HUES64 (cell line): Measurements from ENCODE around the gene LARP4.
"Not testable (repeated sequence)": the region's sequence is repeated elsewhere in the genome, so short reads cannot be mapped to it uniquely, and the experiment has no call there.

ENCODE experiments used
- H3K27ac ChIP-seq: 2 replicates; pipeline ENCODE4 v1.7.0; 2013; ENCODE audit warnings: low read depth, low read length, inconsistent platforms
- H3K27me3 ChIP-seq: 2 replicates; pipeline ENCODE4 v1.6.1; 2013; ENCODE audit warnings: mild to moderate bottlenecking, low read length; ENCODE audit not compliant: insufficient read depth
- H3K36me3 ChIP-seq: 2 replicates; pipeline ENCODE4 v1.6.1; 2013; ENCODE audit warnings: mild to moderate bottlenecking, low read length; ENCODE audit not compliant: insufficient read depth
- H3K4me1 ChIP-seq: 2 replicates; pipeline ENCODE4 v1.6.1; 2013; ENCODE audit warnings: mild to moderate bottlenecking, low read length, moderate library complexity; ENCODE audit not compliant: insufficient read depth
- H3K4me3 ChIP-seq: 2 replicates; pipeline ENCODE4 v1.5.1; 2013; ENCODE audit warnings: mild to moderate bottlenecking, low read length, moderate library complexity
- H3K9ac ChIP-seq: 2 replicates; pipeline ENCODE4 v1.6.1; 2013; ENCODE audit warnings: mild to moderate bottlenecking, low read depth, low read length
- H3K9me3 ChIP-seq: 2 replicates; pipeline ENCODE4 v1.6.1; 2013; ENCODE audit warnings: low read depth, low read length; ENCODE audit not compliant: insufficient read depth
- WGBS: fragments of 150-250, 120-280 bp; methylation state at CpG from one replicate; pipeline ENCODE4 v1.1.7; 2013; ENCODE audit warnings: missing lambda C conversion rate; 5-methylcytosine and 5-hydroxymethylcytosine counted together

The LARP4 gene

GRCh38 chr12:50402264-50403000 is 1.7 kb downstream of the LARP4 start:
- Histone ChIP-seq H3K4me1 (peaks cover 12% of the 10 kb centered on the region; the same call in 1 of the 2 replicates), H3K9ac (peak overlapping the region; percentile 90; the same call in 1 of the 2 replicates), H3K27ac (no peak overlapping the region), H3K27me3 (no peaks in the 10 kb centered on the region), H3K4me3 (peak overlapping the region; percentile 96), H3K9me3 (no peaks in the 10 kb centered on the region), H3K36me3 (peaks cover 8% of the 10 kb centered on the region)
- WGBS: 73% methylated on average over 7 of the region's 7 CpGs

GRCh38 chr12:50403001-50403440 is 2.3 kb downstream of the LARP4 start:
- Histone ChIP-seq H3K36me3 (peaks cover 8% of the 10 kb centered on the region), H3K4me1 (peaks cover 12% of the 10 kb centered on the region; the same call in 1 of the 2 replicates), H3K9ac (0 out of 2 replicates have a peak overlapping the region, but pooled peaks have one; percentile 3), H3K27me3 (no peaks in the 10 kb centered on the region), H3K4me3 (peak overlapping the region; percentile 96), H3K9me3 (no peaks in the 10 kb centered on the region), H3K27ac (no peak overlapping the region)
- 73% methylated on average over 3 of the region's 3 CpGs for WGBS

GRCh38 chr12:50404307-50404706 is 3.6 kb downstream of the LARP4 start:
- Histone ChIP-seq H3K4me3 (no peak overlapping the region), H3K4me1 (peaks cover 12% of the 10 kb centered on the region; the same call in 1 of the 2 replicates), H3K27me3 (no peaks in the 10 kb centered on the region), H3K9ac (no peak overlapping the region), H3K9me3 (no peaks in the 10 kb centered on the region), H3K36me3 (peaks cover 12% of the 10 kb centered on the region), H3K27ac (no peak overlapping the region)
- 91% methylated on average over 8 of the region's 8 CpGs for WGBS

GRCh38 chr12:50411051-50411660 is 10.5 kb downstream of the LARP4 start:
- Histone ChIP-seq H3K36me3 (peaks cover 14% of the 10 kb centered on the region), H3K9me3 (no peaks in the 10 kb centered on the region), H3K4me3 (no peak overlapping the region), H3K9ac (no peak overlapping the region), H3K27me3 (no peaks in the 10 kb centered on the region), H3K27ac (no peak overlapping the region), H3K4me1 (no peaks in the 10 kb centered on the region)
- WGBS: 90% methylated on average over 9 of the region's 9 CpGs

DNA sequence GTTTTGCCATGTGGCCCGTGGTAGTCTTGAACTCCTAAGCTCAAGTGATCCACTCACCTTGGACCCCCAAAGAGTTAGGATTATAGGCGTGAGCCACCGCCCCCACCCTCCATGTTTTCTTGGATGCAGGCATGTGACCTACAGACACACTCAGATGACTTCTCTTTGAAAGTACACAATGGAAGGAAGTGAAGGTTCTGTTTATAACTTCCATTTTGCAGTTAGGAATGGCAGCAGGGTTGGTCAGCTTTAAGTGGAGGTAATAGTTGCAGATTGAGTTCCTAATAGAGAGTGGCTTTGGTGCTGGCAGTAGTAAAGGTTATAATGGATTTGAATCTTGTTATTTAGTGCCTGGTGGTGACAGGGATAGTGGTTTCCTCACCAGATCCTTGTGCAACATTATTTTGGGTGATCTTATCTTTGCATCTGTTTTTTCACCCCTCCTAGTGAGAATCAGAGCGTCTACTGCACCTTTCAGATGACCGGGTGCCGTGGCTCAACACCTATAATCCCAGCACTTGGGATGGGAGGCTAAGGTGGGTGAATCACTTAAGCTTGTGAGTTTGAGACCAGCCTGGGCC is 15.3 kb downstream of the LARP4 start:
- no peak overlapping the region for H3K9ac ChIP-seq
- H3K4me1 ChIP-seq: no peaks in the 10 kb centered on the region
- no peak overlapping the region for H3K27ac ChIP-seq
- no peaks in the 10 kb centered on the region for H3K27me3 ChIP-seq
- H3K4me3 ChIP-seq: no peak overlapping the region
- no peaks in the 10 kb centered on the region for H3K9me3 ChIP-seq
- peaks cover 17% of the 10 kb centered on the region for H3K36me3 ChIP-seq
- 94% methylated on average over 6 of the region's 6 CpGs for WGBS

DNA sequence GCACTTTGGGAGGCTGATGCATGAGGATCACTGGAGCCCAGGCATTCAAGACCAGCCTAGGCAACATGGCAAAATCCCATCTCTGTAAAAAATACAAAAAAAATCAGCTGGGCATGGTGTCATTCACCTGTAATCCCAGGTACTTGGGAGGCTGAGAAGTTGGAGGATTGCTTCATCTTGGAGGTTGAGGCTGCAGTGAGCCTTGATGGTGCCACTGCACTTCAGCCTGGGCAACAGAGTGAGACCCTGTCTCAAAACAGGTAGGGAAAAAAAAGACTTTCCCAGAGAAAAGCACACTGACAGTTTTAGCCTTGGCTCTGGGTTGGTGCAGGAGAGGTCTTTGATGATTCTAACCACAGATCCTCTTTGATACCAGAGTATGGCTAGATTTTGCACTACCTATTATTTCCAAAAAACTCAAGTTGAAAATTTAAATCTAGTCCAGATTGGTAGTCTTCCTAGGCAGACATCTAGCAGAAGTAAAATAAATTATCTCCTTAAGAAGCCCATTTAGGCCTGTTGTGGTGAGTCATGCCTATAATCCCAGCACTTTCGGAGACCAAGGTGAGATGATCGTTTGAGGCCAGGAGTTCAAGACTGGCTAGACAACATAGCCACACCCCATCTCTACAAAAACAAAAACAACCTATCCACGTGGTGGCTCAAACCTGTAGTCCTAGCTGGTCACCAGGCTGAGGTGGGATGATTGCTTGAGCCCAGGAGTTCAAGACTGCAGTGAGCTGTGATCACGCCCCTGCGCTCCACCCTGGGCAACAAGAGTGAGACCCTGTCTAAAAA is 18.6 kb downstream of the LARP4 start:
- no peaks in the 10 kb centered on the region for H3K4me1 ChIP-seq
- H3K27me3 ChIP-seq: no peaks in the 10 kb centered on the region
- no peaks in the 10 kb centered on the region for H3K9me3 ChIP-seq
- H3K4me3 ChIP-seq: no peak overlapping the region
- peaks cover 20% of the 10 kb centered on the region for H3K36me3 ChIP-seq
- H3K9ac ChIP-seq: no peak overlapping the region
- 84% methylated on average over 5 of the region's 5 CpGs for WGBS
- H3K27ac ChIP-seq: no peak overlapping the region

DNA sequence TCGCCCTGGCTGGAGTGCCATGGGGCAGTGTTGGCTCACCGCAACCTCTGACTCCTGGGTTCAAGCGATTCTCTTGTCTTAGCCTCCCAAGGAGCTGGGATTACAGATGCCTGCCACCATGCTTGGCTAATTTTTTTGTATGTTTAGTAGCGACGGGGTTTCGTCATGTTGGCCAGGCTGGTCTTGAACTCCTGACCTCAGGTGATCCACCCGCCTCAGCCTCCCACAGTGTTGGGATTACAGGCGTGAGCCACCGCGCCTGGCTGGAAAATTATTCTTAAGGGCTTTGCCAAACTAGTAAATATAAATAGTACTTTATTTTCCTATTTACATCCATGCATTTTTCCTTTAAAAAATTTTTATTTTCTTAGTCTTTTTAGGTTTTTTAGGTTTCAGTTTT is 22.2 kb downstream of the LARP4 start:
- not testable (repeated sequence) for H3K9ac ChIP-seq, H3K27me3 ChIP-seq, H3K27ac ChIP-seq, H3K9me3 ChIP-seq, H3K4me3 ChIP-seq
- peaks cover 14% of the 10 kb centered on the region for H3K4me1 ChIP-seq
- WGBS: 96% methylated on average over 8 of the region's 10 CpGs
- H3K36me3 ChIP-seq: peaks cover 18% of the 10 kb centered on the region

GRCh38 chr12:50423342-50423741 is 22.7 kb downstream of the LARP4 start:
- not testable (repeated sequence) for H3K4me3 ChIP-seq, H3K9ac ChIP-seq, H3K27me3 ChIP-seq, H3K9me3 ChIP-seq, H3K27ac ChIP-seq
- Histone ChIP-seq H3K4me1 (peaks cover 14% of the 10 kb centered on the region), H3K36me3 (peaks cover 23% of the 10 kb centered on the region)
- over 99% methylated on average over 8 of the region's 10 CpGs for WGBS

GRCh38 chr12:50425589-50426258 is 25.0 kb downstream of the LARP4 start:
- Histone ChIP-seq H3K4me3 (0 out of 2 replicates have a peak overlapping the region, but pooled peaks have one; percentile 1), H3K27ac (no peak overlapping the region; the same call in 1 of the 2 replicates), H3K9ac (no peak overlapping the region), H3K36me3 (peaks cover 44% of the 10 kb centered on the region), H3K9me3 (no peaks in the 10 kb centered on the region), H3K4me1 (peaks cover 14% of the 10 kb centered on the region), H3K27me3 (no peaks in the 10 kb centered on the region)
- WGBS: 65% methylated on average over 6 of the region's 6 CpGs

DNA sequence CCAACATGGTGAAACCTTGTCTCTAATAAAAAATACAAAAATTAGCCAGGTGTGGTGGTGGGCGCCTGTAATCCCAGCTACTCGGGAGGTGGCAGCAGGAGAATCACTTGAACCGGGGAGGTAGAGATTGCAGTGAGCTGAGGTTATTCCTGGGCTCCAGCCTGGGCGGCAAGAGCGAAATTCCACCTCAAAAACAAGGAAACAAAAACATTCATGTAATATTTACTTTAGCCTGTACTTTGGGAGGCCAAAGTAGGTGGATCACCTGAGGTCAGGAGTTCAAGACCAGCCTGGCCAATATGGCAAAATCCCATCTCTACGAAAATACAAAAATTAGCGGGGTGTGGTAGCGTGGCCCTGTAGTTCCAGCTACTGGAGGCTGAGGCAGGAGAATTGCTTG is 31.0 kb downstream of the LARP4 start:
- peaks cover 96% of the 10 kb centered on the region for H3K36me3 ChIP-seq
- not testable (repeated sequence) for H3K27me3 ChIP-seq, H3K4me1 ChIP-seq, H3K9me3 ChIP-seq, H3K4me3 ChIP-seq, H3K9ac ChIP-seq, H3K27ac ChIP-seq
- 87% methylated on average over 8 of the region's 8 CpGs for WGBS
